Hippocampal formation (tissue), 2 donors: Measurements from ENCODE around the gene COL26A1.
"Not testable (repeated sequence)": the region's sequence is repeated elsewhere in the genome, so short reads cannot be mapped to it uniquely, and the experiment has no call there.

ENCODE experiments used
- DNase-seq, 2 donors: peaks; one replicate each; lab custom pipeline; 2025; lab: John Stamatoyannopoulos, UW

Gene COL26A1

GRCh38 chr7:101442426-101443070 is 79.9 kb downstream of the COL26A1 start:
- no peak for DNase-seq

DNA sequence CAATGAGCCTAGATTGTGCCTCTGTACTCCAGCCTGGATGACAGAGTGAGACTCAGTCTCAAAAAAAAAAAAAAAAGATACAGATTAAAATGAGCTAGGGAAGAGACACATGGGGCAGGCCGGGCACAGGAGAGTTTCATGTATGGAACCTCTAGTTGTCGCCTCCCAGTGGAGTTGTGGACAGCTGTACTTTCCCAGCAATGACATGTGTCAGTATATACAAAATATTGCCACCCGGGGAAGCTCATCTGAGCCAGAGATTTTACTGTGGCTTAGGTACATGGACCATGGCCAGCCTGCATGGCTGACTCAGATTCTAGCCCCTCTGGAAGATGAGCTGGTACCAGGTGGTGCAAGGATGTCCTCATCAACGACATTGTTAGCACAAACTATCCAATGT is 87.4 kb downstream of the COL26A1 start:
- DNase-seq = no peak

DNA sequence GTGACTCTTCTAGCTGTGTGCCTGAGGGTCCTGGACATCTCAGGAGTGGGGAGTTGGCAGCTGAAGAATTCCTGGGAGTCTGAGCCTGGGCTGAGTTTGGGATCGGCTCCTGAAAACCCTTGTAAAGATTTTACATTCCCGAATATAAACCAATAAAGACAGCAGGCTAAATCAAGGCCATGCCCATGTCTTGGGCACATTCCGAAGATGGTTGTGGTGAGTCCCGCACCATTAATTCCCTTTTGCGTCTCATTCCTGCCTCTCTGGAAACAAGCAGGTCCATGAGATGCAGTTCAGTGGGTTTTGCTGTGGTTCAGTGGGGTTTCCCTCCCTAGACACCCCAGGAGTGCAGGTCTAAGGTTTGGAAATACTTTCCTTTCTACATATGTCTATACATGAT is 90.9 kb downstream of the COL26A1 start:
- DNase-seq = no peak

- no peak for DNase-seq
Observed at GRCh38 chr7:101457001-101457750, 94.5 kb downstream of the COL26A1 start.

GRCh38 chr7:101465131-101465530 is 102.5 kb downstream of the COL26A1 start:
- DNase-seq = no peak

GRCh38 chr7:101465576-101466196 is 103.0 kb downstream of the COL26A1 start:
- no peak for DNase-seq

- no peak for DNase-seq
Observed at GRCh38 chr7:101466871-101467270, 104.2 kb downstream of the COL26A1 start.

GRCh38 chr7:101468546-101469275 is 106.0 kb downstream of the COL26A1 start:
- DNase-seq = no peak

GRCh38 chr7:101470668-101471487 is 108.2 kb downstream of the COL26A1 start:
- no peak for DNase-seq

GRCh38 chr7:101474178-101474577 is 111.5 kb downstream of the COL26A1 start:
- no peak for DNase-seq

DNA sequence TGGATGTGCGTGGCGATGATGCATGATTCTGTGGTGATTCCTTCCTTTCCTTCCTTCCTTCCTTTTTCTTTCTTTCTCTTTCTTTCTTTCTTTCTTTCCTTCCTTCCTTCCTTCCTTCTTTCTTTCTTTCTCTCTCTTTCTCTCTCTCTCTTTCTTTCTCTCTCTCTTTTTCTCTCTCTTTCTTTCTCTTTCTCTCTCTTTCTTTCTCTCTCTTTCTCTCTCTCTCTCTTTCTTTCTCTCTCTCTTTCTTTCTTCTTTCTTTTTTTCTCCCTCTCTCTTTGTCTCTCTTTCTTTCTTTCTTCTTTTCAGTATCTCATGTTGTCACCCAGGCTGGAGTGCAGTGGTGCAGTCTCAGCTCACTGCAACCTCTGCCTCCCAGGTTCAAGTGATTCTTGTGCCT is 113.0 kb downstream of the COL26A1 start:
- not testable (repeated sequence) for DNase-seq

GRCh38 chr7:101479217-101479616 is 116.5 kb downstream of the COL26A1 start:
- no peak for DNase-seq

DNA sequence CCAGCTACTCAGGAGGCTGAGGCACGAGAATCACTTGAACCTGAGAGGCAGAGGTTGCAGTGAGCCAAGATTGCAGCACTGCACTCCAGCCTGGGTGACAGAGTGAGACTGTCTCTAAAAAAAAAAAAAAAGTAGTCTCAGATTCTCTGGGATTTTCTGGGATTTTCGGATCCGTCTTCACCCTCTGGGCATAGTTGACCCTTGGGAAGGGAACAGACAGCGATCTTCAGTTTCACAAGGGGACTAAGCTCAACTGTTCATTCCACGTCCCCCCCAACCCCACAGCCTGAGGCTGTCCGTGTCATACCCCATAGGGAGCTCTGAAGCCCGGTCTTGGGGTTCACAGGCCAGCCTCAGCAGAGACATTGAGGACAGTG is 123.4 kb downstream of the COL26A1 start:
- not testable (repeated sequence) for DNase-seq

DNA sequence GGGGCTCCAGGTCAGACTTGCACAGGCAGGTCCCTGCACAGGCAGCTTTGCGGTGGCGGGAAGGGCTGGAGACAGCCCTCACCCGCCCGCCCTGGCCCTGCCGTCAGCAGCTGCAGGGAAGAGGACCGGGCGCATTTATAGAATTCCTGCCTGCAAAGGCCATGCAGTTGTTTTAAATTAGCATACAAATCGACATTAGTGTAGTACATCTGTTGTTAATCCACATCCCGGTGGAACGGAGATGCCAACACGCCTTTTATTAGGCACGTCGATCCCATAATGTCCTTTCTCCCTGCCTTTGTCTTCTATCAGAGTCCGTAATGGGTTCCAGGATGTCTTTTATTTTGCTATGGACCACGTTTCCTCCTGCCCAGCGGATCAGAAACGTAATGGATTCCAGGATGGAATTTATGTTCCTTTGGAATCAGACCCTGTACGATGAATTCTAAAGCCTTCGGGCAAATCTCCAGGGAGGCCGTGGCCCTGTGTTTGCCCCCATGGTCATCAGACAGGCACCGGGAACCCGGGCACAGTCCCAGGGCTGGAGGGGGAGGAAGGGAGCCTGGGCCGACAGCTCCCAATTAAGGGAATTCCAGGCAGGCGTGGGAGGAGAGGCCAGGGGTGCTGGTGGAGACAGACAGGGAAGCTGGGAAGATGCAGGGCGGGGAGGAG is 123.9 kb downstream of the COL26A1 start:
- no peak for DNase-seq

DNA sequence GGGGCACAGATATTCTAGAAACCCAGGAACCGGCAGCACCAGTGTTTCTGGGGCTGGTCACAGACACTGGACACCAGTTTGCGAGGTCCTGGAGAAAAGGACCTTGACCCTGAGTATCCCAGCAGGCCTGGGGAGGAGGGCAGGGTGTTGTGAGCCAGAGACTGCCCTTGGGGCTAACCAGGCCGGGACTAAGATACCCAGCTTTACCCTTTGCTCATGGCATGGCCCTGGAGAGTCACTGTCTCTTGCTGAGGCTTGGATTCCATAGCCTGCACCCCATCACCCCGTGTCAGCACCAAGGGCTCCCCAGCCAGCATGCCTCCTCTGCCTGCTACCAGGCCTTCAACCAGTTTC is 124.4 kb downstream of the COL26A1 start:
- no peak for DNase-seq

GRCh38 chr7:101487753-101488152 is 125.1 kb downstream of the COL26A1 start:
- no peak for DNase-seq

DNA sequence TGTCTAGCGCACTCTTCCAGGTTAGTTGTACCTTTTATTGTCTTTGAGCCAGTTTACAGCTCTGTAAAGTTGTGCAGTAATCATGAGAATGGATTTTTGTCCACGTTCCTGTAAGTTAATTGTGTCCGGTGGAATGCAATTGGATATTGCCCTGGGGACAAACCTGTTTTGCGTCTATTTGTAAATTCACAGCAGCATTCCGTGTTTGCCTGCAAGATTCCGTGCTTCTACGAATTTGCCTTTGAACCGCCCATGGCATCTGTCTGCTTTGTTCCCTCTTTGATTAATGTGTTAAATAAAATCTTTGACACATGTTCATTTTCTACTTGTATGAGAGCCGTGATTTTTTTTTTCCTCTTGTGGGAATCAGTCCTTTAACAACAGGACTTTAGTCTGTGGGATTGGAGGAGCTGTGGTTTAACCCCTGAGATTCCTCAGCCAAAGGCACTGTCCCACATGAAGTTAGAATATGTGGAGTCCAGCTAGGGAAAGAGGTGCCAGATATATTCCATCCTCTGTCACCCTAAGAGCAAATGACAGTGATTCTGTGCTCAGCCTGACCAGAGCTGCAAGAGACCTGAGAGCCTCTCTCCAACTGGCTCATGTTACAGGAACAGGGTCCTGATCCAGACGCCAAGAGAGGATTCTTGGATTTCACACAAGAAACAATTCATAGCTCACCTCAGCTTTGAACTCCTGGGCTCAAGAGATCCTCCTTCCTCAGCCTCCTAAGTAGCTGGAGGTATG is 126.3 kb downstream of the COL26A1 start:
- DNase-seq = no peak

- DNase-seq = not testable (repeated sequence)
Observed at GRCh38 chr7:101490439-101490838, 127.8 kb downstream of the COL26A1 start.

- DNase-seq = not testable (repeated sequence)
Observed at GRCh38 chr7:101491442-101491841, 128.8 kb downstream of the COL26A1 start.

GRCh38 chr7:101494602-101495329 is 132.1 kb downstream of the COL26A1 start:
- DNase-seq = no peak
